ENCODE results near the gene IL36G.
"Not testable (repeated sequence)": the region's sequence is repeated elsewhere in the genome, so short reads cannot be mapped to it uniquely, and the experiment has no call there.

The IL36G gene

DNA sequence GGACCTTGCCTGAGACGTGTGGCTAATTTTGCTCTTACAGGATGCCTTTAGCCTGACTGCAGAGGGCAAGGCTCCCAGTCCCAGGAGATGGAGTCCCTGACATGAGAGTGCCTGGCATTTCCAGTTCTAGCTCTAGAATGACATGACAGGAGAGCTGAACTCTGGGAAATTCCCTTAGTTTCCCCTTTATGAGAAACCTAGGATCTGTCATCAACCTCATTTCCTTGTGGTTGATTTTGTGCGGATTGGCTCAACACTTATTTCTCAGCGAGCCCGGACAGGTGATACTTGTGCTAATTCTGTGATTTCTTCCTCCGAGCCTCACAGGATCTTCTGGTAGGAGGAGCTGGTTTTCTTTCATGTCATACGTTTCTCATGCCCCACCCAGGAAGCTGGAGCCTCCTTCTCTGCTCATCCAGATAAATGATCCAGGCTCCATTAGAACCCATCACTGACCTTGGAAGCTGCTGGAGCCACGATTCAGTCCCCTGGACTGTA, at the start of gene IL36G:
IL36G (plus strand) TSS at position 448 of the 498 bp plus-strand sequence. CDS start 633 bp downstream, outside the sequence.
- no peak within 1 kb of the TSS for H3K27ac ChIP-seq
- no peaks in the 10 kb centered on the region for H3K27me3 ChIP-seq (ENCODE audit: insufficient read depth, low read depth, severe bottlenecking)
- H3K9me3 ChIP-seq (ENCODE audit: severe bottlenecking), result peaks cover 6% of the 10 kb centered on the region
- no peak for DNase-seq
- TF ChIP-seq, protein P1, sequence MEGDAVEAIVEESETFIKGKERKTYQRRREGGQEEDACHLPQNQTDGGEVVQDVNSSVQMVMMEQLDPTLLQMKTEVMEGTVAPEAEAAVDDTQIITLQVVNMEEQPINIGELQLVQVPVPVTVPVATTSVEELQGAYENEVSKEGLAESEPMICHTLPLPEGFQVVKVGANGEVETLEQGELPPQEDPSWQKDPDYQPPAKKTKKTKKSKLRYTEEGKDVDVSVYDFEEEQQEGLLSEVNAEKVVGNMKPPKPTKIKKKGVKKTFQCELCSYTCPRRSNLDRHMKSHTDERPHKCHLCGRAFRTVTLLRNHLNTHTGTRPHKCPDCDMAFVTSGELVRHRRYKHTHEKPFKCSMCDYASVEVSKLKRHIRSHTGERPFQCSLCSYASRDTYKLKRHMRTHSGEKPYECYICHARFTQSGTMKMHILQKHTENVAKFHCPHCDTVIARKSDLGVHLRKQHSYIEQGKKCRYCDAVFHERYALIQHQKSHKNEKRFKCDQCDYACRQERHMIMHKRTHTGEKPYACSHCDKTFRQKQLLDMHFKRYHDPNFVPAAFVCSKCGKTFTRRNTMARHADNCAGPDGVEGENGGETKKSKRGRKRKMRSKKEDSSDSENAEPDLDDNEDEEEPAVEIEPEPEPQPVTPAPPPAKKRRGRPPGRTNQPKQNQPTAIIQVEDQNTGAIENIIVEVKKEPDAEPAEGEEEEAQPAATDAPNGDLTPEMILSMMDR (IDR thresholded peaks at IDR 0.05; ENCODE audit: low read depth, low read length), result no peak
- no peaks in the 10 kb centered on the region for H3K36me3 ChIP-seq
- no peak within 1 kb of the TSS for H3K4me3 ChIP-seq (ENCODE audit: low read depth, low read length)

DNA sequence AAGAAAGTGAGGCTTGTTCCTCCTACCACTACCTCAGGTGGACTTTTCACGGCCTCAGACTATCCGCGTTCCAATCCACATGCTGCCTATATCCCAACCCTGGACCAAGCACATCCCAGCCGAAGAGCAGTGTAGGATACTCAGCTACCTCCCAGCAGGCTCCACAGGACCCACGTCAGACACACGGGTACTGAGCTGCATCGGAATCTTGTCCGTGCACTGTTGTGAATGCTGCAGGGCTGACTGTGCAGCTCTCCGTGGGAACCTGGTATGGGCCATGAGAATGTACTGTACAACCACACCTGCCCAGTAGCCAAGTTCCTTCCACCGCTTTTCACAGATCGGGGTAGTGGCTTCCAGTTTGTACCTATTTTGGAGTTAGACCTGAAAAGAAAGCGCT, 44.5 kb upstream of the IL36G start:
- Histone ChIP-seq H3K27me3 (ENCODE audit: insufficient read depth, low read depth, severe bottlenecking) (no peaks in the 10 kb centered on the region), H3K36me3 (no peaks in the 10 kb centered on the region), H3K27ac (no peak overlapping the region), H3K4me3 (ENCODE audit: low read depth, low read length) (no peak overlapping the region), H3K9me3 (ENCODE audit: severe bottlenecking) (no peaks in the 10 kb centered on the region)
- TF ChIP-seq, protein P1 (IDR thresholded peaks at IDR 0.05; ENCODE audit: low read depth, low read length), result no peak
- DNase-seq, result no peak

DNA sequence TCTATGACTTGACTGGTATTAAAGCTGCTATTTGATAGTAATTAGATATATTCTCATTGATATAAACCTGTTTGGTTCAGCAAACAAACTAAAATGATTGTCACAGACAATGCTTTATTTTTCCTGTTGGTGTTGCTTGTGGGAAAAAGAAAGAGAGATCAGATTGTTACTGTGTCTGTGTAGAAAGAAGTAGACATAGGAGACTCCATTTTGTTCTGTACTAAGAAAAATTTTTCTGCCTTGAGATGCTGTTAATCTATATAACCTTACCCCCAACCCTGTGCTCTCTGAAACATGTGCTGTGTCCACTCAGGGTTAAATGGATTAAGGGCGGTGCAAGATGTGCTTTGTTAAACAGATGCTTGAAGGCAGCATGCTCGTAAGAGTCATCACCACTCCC, 43.7 kb upstream of the IL36G start:
- H3K9me3 ChIP-seq (ENCODE audit: severe bottlenecking), result not testable (repeated sequence)
- peak; percentile 28 for DNase-seq

DNA sequence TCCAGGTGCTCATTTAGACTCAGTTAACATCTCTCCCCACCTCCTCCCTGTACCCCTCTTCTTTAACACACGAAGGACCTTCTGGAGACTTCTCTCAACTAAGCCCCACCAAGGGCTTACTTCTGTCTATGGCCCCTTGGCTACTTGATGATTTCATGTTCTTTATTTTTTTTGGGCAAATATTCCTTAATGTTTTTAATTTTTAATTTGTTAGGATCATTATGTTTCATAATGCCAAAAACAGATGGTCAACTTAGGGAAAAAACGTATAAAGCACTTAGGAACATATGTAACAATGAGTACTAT, 40.9 kb upstream of the IL36G start:
- Histone ChIP-seq H3K9me3 (ENCODE audit: severe bottlenecking) (no peaks in the 10 kb centered on the region), H3K27ac (no peak overlapping the region), H3K4me3 (ENCODE audit: low read depth, low read length) (no peak overlapping the region), H3K27me3 (ENCODE audit: insufficient read depth, low read depth, severe bottlenecking) (no peaks in the 10 kb centered on the region), H3K36me3 (no peaks in the 10 kb centered on the region)
- DNase-seq, result no peak
- TF ChIP-seq, protein P1 (IDR thresholded peaks at IDR 0.05; ENCODE audit: low read depth, low read length), result no peak

More for the DNA sequence above, 43.7 kb upstream of the IL36G start:
- not testable (repeated sequence) for H3K27me3 ChIP-seq (ENCODE audit: insufficient read depth, low read depth, severe bottlenecking); H3K4me3 ChIP-seq (ENCODE audit: low read depth, low read length); H3K36me3 ChIP-seq
- peak overlapping the region; percentile 50; the same call in 1 of the 2 replicates for H3K27ac ChIP-seq

DNA sequence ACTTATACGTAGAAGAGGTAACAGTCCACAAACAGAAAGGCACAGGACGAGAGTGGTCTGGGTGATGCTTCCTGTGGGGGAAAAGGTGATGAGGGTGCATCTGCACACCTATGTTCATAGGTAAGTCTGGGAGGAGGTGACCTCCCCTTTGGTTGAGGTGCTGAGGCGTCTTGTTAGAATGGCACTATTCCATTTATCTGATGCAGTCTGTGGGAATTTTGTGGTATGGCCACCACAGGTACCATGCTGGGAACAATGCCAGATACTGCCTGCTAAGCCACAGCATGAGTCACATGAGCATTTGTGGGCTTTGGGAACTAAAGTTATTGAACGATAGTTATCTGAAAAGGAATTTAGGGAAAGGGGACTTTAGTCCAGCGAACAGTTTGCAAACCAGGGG, 38.9 kb upstream of the IL36G start:
- TF ChIP-seq, protein P1 (IDR thresholded peaks at IDR 0.05; ENCODE audit: low read depth, low read length), result no peak
- H3K27ac ChIP-seq, result no peak overlapping the region
- no peaks in the 10 kb centered on the region for H3K9me3 ChIP-seq (ENCODE audit: severe bottlenecking)
- no peaks in the 10 kb centered on the region for H3K36me3 ChIP-seq
- no peak overlapping the region for H3K4me3 ChIP-seq (ENCODE audit: low read depth, low read length)
- no peaks in the 10 kb centered on the region for H3K27me3 ChIP-seq (ENCODE audit: insufficient read depth, low read depth, severe bottlenecking)
- no peak for DNase-seq

DNA sequence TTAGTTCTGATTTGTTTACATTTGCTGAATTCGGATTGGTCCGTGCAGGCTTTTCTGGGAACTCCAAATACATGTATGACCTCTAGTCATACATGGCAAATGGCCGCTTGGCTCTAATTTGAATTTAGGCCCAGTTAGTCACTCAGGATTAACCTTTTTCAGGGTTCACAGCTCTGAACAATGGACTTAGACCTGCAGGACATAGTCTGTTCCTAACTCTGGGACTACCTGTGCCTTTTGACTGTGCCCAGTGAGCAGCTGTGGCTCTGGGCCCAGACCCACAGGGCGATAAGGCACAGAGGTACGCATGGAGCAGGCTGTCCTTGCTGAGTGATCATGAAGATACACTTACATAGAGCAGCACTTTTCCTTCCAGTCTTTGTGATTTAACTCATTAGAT, 38.4 kb upstream of the IL36G start:
- no peaks in the 10 kb centered on the region for H3K36me3 ChIP-seq
- TF ChIP-seq, protein P1 (IDR thresholded peaks at IDR 0.05; ENCODE audit: low read depth, low read length), result no peak
- H3K27ac ChIP-seq, result no peak overlapping the region
- no peak for DNase-seq
- H3K27me3 ChIP-seq (ENCODE audit: insufficient read depth, low read depth, severe bottlenecking), result no peaks in the 10 kb centered on the region
- H3K9me3 ChIP-seq (ENCODE audit: severe bottlenecking), result no peaks in the 10 kb centered on the region
- H3K4me3 ChIP-seq (ENCODE audit: low read depth, low read length), result no peak overlapping the region

Measured in WERI-Rb-1 (cell line).